GM13977 (cell line): ENCODE results near the gene SLC10A1.

Experiments
- DNase-seq: peaks from one replicate; pipeline ENCODE4 v3.0.0; 2012; ENCODE audit warnings: low spot score
- in situ Hi-C: fragments of 300-500 bp; cut with MboI; formaldehyde crosslinking; loops from one replicate; pipeline ENCODE4 v1.12.0; 2022; ENCODE audit warnings: low sequenced_read_pairs, low pct_unique_long_range_greater_than_20kb, mixed read lengths, inconsistent platforms; ENCODE audit not compliant: unreplicated experiment
- TF ChIP-seq, protein P1 (sequence below): IDR thresholded peaks from 2 replicates; pipeline ENCODE4 v1.5.1; 2012; ENCODE audit warnings: mild to moderate bottlenecking, control low read depth; ENCODE audit not compliant: insufficient read depth; ENCODE audit errors: extremely low read depth, missing control alignments

Gene SLC10A1

GRCh38 chr14:69773571-69774276 is 23.3 kb downstream of the SLC10A1 start:
- TF ChIP-seq, protein P1, sequence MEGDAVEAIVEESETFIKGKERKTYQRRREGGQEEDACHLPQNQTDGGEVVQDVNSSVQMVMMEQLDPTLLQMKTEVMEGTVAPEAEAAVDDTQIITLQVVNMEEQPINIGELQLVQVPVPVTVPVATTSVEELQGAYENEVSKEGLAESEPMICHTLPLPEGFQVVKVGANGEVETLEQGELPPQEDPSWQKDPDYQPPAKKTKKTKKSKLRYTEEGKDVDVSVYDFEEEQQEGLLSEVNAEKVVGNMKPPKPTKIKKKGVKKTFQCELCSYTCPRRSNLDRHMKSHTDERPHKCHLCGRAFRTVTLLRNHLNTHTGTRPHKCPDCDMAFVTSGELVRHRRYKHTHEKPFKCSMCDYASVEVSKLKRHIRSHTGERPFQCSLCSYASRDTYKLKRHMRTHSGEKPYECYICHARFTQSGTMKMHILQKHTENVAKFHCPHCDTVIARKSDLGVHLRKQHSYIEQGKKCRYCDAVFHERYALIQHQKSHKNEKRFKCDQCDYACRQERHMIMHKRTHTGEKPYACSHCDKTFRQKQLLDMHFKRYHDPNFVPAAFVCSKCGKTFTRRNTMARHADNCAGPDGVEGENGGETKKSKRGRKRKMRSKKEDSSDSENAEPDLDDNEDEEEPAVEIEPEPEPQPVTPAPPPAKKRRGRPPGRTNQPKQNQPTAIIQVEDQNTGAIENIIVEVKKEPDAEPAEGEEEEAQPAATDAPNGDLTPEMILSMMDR, result no peak
- in situ Hi-C loops, result no loop called here

DNA sequence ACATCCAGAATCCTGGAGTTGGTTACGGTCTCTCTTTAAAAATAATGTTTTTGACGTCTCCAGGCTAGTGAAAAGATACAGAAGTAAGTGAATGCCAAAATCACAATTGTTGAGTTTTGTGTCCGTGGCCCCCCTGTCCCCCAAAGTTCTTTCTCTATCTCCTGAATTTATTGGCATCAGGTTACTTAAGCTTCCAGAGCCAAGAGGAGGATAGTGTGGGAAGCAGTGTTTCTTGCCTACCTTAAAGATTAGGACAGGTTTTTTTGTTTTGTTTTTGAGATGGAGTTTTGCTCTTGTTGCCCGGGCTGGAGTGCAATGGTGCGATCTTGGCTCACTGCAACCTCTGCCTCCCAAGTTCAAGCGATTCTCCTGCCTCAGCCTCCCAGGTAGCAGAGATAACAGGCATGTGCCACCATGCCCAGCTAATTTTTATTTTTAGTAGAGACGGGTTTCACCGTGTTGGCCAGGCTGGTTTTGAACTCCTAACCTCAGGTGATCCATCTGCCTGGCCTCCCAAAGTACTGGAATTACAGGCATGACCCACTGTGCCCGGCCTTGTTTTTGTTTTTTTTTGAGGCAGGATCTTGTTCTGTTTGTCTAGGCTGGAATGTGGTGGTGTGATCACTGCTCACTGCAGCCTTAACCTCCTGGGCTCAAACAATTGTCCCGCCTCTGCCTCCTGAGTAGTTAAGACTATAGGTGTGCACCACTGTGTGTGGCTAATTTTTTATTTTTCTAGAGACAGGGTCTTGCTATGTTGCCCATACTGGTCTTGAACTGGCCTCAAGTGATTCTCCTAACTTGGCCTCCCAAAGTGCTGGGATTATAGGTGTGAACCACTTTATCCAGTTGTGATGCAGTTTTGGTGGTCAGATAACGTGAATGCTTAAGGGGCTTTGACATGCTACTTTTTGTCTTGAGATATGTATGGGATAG is 24.7 kb downstream of the SLC10A1 start:
- no peak for DNase-seq
- TF ChIP-seq, protein P1, result no peak
- in situ Hi-C loops, result no loop called here

More at GRCh38 chr14:69773571-69774276, 23.3 kb downstream of the SLC10A1 start:
- DNase-seq, result no peak

- in situ Hi-C loops, result no loop called here
- TF ChIP-seq, protein P1, result no peak
Measured at GRCh38 chr14:69771136-69771535, 25.9 kb downstream of the SLC10A1 start.

GRCh38 chr14:69770559-69770958 is 26.5 kb downstream of the SLC10A1 start:
- TF ChIP-seq, protein P1, result no peak
- DNase-seq, result no peak
- in situ Hi-C loops, result no loop called here

More at GRCh38 chr14:69771136-69771535, 25.9 kb downstream of the SLC10A1 start:
- DNase-seq, result no peak

DNA sequence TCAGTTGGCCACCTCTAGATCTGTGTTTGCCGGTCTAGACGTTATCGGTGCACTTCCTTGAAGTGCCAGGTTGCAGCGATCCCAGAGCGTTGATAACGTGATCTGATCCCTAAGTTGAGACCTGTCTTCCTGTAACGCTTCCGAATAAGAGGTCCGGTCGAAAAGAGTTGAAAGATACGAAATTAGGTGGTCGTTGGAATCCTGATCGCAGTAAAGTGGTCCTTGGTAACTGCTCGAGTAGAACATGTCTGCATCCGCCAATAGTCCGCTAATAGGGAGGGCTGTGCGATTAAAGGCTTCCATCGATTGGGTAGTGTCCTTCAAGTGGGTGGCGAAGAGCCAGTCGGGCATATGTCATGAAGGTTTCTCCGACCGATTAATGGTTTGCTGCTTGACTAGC is 27.4 kb downstream of the SLC10A1 start:
- no peak for DNase-seq
- in situ Hi-C loops, result no loop called here
- TF ChIP-seq, protein P1, result no peak

GRCh38 chr14:69768873-69769272 is 28.2 kb downstream of the SLC10A1 start:
- in situ Hi-C loops, result no loop called here
- DNase-seq, result no peak
- TF ChIP-seq, protein P1, result no peak
